ACC112 (cell line): ENCODE results near the gene IFFO2.

Experiments used
- H2AFZ ChIP-seq: fragments of 200-600 bp; sonication (generic); one replicate; pipeline ENCODE4 v1.6.0; 2017; ENCODE audit warnings: antibody characterized with exemption, low read length; ENCODE audit not compliant: unreplicated experiment
- H3K27ac ChIP-seq: fragments of 200-600 bp; sonication (generic); 2 replicates; pipeline ENCODE4 v1.5.1; 2014; ENCODE audit warnings: low read depth, mild to moderate bottlenecking, antibody characterized with exemption, low read length, moderate library complexity
- H3K27me3 ChIP-seq: fragments of 200-600 bp; sonication (generic); 2 replicates; pipeline ENCODE4 v1.6.1; 2014; ENCODE audit warnings: mild to moderate bottlenecking, antibody characterized with exemption, low read length, moderate library complexity, mixed read lengths; ENCODE audit not compliant: insufficient read depth
- H3K36me3 ChIP-seq: fragments of 200-600 bp; sonication (generic); 2 replicates; pipeline ENCODE4 v1.6.1; 2016; ENCODE audit warnings: mild to moderate bottlenecking, antibody characterized with exemption, low read length, moderate library complexity, mixed read lengths; ENCODE audit not compliant: insufficient read depth
- H3K4me1 ChIP-seq: fragments of 200-600 bp; sonication (generic); one replicate; pipeline ENCODE4 v1.6.1; 2016; ENCODE audit warnings: low read length, mixed read lengths; ENCODE audit not compliant: insufficient read depth, unreplicated experiment, control insufficient read depth
- H3K4me3 ChIP-seq: fragments of 200-600 bp; sonication (generic); 2 replicates; pipeline ENCODE4 v1.5.1; 2014; ENCODE audit warnings: mild to moderate bottlenecking, low read depth, low read length
- H3K79me2 ChIP-seq: fragments of 200-600 bp; sonication (generic); one replicate; pipeline ENCODE4 v1.6.0; 2016; ENCODE audit warnings: low read length; ENCODE audit not compliant: control insufficient read depth, unreplicated experiment, insufficient read depth

Gene IFFO2

DNA sequence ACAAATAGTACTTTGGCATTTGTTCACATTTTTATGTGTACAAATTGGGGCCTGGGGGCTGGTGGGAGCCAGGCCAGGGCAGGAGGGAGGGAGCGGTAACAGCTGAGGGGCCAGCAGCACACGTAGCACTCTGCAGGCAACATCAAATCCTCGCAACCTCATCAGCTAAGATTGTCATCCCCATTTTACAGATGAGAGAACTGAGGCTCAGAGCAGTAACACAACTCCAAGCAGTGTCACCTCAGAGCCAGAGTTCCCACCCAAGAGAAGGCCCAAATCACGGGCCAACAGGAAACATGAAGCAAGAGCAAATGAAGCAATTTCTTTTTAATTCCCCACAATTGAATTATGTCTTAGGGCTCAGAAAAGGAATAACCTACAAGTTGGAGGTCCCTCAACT is 14.1 kb downstream of the IFFO2 start:
- H3K36me3 ChIP-seq, result no peaks in the 10 kb centered on the region
- H3K4me3 ChIP-seq, result no peak overlapping the region
- no peak overlapping the region for H3K27ac ChIP-seq
- peaks cover 12% of the 10 kb centered on the region for H3K4me1 ChIP-seq
- peaks cover 15% of the 10 kb centered on the region for H3K79me2 ChIP-seq
- no peaks in the 10 kb centered on the region for H3K27me3 ChIP-seq
- H2AFZ ChIP-seq, result no peak overlapping the region

DNA sequence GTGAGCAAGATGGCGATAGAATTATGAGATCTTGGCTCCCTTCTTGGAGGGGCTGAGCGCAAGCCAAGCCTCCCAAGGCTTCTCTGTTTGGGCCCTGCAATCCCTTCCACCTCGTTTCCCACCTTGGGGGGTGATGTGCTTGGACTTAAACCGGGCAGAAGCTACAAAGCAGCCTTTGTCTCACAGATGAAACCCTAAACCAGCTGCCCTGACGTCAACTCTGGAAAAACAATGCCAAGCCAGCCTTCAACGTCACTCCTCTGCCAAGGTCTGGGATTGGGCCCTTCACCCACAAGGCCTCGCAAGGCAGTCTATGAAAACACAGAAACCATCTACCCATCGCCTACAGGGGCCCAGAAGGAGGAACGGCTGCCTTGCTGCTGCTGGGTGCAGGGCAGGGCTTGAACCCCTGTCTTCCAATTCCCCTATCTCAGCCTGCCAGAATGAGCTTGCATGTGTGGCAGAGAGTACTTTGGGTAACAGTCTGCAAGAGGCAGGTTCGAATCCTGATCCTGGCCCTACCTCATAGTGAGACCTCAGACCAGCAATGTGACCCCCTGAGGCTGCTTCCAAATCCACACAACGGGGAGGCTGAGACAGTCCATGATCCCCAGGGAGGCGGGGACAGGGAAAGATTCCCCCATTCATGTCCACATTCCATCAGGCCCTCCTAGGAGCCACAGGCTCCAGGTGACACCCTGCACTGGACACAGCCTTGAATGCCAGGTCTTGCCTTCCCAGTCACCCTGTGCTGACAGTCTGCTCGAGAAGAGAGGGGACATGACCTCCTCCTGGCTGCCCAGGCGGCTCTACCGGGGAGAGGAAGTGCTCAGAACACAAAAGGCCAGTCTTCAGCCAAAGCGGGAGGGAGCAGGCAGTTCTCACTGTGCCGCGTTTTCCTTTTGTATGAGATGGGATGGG is 15.0 kb downstream of the IFFO2 start:
- Histone ChIP-seq H3K27me3 (no peaks in the 10 kb centered on the region), H2AFZ (no peak overlapping the region), H3K4me3 (no peak overlapping the region), H3K79me2 (peaks cover 11% of the 10 kb centered on the region), H3K27ac (no peak overlapping the region), H3K36me3 (no peaks in the 10 kb centered on the region), H3K4me1 (peaks cover 12% of the 10 kb centered on the region)

DNA sequence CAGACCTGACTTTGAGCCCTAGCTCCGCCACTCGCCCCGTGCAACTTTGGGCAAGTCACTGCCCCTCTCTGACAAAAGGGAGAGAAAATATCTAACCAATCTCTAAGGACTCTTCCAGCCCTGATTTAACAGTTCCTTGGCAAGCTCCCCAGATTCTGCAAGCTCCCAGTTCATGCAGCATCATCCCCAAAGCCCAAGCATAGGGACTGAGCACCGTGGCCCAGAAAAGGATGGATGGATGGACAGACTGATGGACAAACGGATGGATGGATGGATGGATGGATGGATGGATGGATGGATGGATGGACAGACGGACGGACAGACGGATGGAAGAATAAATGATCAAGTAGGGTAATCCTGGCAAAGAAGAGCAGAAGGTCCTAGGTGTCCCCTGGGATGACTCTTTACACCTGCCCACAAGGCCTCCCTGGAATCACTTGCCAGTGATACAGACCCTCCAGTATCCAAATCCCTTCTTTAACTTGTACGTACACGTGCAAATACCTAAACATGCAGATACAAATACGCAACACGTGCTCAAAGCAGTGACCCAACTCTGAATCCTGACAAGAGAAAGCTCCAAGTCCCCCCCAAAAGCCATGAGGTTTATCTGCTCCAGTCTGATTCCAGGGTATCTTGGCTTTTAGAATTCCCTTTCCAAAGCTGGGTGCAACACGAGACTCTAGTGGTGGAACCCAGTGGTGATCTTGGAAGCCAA is 16.0 kb downstream of the IFFO2 start:
- Histone ChIP-seq H3K36me3 (no peaks in the 10 kb centered on the region), H3K79me2 (peaks cover 11% of the 10 kb centered on the region), H3K4me1 (peaks cover 12% of the 10 kb centered on the region), H3K27me3 (no peaks in the 10 kb centered on the region), H3K27ac (no peak overlapping the region), H2AFZ (no peak overlapping the region), H3K4me3 (no peak overlapping the region)

DNA sequence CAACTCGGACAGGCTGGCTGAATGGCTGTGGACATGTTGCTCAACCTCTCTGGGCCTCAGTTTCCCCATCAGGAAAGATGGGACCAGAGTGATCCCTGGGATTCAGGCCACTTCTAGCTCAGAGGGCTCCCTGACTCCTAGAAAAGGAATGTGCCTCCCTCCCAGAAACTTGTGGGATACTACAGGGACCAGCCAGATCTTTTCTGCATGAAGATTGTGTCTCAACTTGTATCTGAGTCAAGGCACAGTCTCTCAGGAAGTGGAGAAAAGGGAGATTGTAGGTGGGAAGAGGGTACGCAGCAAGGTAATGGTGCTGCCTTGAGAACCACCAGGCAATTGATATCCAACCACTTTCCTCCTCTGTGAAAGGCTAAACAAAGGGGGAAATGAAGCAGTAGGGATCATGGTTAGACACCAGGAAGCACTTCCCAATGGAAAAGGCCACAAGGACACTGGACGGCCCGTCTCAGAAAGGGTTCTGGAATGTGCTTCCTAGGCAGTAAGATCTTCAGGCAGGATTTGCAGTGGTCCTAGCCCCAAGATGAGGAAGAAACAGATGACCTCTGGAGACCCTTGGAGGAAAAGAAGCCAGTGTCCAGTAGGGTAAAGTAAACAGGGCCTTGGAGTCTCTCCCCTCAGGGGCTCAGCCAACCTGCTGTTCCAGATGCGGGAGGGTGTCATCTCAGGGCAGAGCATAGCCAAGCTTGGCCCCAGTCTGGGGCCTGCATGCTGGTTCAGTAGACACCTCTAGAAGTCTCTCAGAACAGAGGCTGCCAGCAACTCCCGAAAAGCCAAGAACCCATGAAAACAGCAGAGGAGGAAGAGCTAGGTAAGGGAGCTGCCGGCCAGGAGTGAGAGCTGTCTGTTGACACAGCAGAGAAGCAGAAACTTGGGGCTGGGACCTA is 16.8 kb downstream of the IFFO2 start:
- Histone ChIP-seq H3K79me2 (peaks cover 11% of the 10 kb centered on the region), H3K36me3 (no peaks in the 10 kb centered on the region), H3K27ac (no peak overlapping the region), H3K4me1 (peaks cover 12% of the 10 kb centered on the region), H2AFZ (no peak overlapping the region), H3K27me3 (no peaks in the 10 kb centered on the region), H3K4me3 (no peak overlapping the region)

DNA sequence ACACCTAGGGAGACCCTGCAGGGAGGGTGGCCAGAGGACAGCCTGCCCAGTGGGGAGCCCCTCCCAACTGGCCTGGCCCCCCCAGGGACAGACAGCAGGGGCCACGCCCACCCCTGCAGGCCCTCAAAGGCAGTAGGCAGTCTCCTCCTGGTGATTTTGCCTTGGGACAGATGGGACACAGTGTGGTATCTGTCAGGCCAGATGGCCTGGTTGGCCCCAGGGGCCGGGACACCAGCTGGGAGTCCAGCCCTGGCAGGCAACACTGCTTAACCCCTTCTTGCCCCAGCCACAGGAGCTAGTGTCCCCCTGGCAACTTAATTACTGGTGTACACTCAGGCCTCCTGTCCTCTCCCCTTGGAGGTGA is 17.8 kb downstream of the IFFO2 start:
- Histone ChIP-seq H3K4me1 (peaks cover 12% of the 10 kb centered on the region), H2AFZ (no peak overlapping the region), H3K36me3 (no peaks in the 10 kb centered on the region), H3K79me2 (peaks cover 11% of the 10 kb centered on the region), H3K27ac (no peak overlapping the region), H3K4me3 (no peak overlapping the region), H3K27me3 (no peaks in the 10 kb centered on the region)

DNA sequence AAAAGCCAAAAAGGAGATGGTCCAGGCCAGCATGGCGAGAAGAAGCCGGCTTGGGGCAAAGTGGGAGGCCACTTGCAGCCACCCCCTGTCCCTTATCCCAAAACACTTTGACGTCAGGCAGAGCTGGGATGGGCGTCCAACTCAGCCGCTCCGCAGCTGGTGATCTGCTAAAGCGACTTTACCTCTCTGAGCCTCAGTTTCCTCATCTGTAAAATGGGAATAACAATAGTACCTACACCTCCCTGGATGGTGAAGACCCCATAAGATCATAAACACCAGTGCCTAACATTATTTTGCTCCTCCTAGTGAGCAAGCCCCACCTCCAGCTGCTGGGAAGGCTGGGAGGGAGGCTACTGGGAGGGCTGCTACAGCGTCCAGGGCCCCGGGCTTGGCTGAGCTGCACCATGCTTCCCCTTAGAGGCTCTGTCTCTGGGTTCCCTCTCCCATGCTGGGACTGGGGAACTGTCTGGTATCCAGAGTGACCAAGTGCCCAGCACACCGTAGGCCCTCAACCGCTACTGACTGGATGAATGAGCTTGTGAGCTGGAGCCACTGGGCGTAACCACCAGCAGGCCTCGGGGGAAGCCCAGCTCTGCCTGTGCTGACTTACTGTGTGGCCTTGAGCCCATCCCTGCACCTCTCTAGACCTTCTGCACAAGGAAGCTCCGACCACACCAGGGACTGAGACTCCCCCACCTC is 18.3 kb downstream of the IFFO2 start:
- Histone ChIP-seq H2AFZ (no peak overlapping the region), H3K27ac (no peak overlapping the region)

DNA sequence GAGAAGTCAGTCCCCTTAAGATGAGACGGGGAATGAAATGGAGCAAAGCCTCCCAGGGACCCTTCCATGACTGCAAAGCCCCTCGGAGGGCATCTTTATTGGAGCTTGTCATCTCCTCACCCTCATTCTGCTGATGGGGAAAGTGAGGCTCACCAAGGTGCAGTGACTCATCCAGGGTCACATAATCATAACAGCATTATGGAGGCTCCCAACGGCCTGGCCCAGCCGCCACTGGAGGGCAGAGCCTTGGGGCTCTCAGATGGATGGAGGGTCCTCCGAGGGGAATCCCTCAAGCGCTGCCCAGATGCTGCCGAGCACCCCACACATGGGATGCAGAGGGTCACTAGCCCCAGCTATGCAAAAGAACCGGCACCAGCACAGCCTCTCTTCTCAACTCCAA is 18.9 kb downstream of the IFFO2 start:
- H3K27me3 ChIP-seq, result no peaks in the 10 kb centered on the region
- H3K27ac ChIP-seq, result no peak overlapping the region
- H3K4me3 ChIP-seq, result no peak overlapping the region
- peaks cover 11% of the 10 kb centered on the region for H3K79me2 ChIP-seq
- no peak overlapping the region for H2AFZ ChIP-seq
- peaks cover 12% of the 10 kb centered on the region for H3K4me1 ChIP-seq
- H3K36me3 ChIP-seq, result no peaks in the 10 kb centered on the region

More for the DNA sequence above, 18.3 kb downstream of the IFFO2 start:
- H3K79me2 ChIP-seq, result peaks cover 11% of the 10 kb centered on the region
- H3K36me3 ChIP-seq, result no peaks in the 10 kb centered on the region
- peaks cover 12% of the 10 kb centered on the region for H3K4me1 ChIP-seq
- H3K4me3 ChIP-seq, result no peak overlapping the region
- H3K27me3 ChIP-seq, result no peaks in the 10 kb centered on the region

DNA sequence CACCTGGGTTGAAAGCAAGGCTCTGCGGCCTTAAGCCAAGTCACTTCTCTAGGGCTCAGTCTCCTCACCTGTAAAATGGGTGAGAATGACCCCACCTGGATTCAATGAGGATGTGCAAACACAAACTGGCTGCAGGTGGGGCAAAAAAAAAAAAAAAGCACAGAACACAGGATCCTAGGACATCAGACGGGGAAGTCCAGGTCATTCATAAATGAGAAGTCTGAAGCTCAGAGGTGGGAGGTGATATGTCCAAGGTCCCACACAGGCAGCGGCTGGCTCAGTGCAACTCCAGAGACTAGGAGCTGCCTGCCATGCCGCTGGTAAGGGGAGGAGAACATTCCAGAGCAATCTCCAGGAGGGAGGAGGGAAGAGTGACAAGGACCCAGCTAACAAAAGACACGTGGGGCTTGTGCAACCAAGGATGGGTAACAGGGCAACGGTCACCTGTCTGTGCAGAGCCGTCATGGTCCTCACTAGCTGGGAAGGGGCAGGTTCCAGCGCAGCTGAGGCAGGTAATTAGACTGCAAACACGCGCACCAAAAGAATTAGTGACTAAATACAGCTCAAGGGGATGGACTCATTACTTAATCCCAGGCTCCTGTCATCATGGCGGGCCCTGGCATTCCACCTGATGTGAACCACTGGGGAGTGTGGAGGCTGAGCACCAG is 19.5 kb downstream of the IFFO2 start:
- Histone ChIP-seq H3K36me3 (no peaks in the 10 kb centered on the region), H3K4me1 (peaks cover 12% of the 10 kb centered on the region), H2AFZ (no peak overlapping the region), H3K79me2 (peaks cover 6% of the 10 kb centered on the region), H3K27me3 (no peaks in the 10 kb centered on the region), H3K4me3 (no peak overlapping the region), H3K27ac (no peak overlapping the region)

DNA sequence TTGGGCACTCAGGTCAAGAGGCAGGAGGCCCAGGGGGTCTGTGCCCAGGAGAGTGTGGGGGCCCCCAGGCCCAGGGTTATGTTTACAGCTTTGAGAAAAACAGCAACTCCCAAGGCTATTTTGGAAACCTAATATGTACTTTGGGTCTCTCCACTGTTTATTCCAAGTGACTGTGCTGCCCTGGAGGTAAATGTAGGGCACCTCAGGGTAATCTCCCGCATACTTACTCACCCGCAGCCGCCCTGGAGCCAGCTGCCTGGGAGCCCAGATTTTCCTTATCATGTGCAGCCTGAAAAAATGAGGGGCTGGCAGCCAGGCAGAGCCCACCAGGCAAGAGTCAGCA is 20.0 kb downstream of the IFFO2 start:
- peaks cover 5% of the 10 kb centered on the region for H3K79me2 ChIP-seq
- no peak overlapping the region for H2AFZ ChIP-seq
- no peaks in the 10 kb centered on the region for H3K27me3 ChIP-seq
- H3K27ac ChIP-seq, result no peak overlapping the region
- H3K4me1 ChIP-seq, result peaks cover 12% of the 10 kb centered on the region
- no peak overlapping the region for H3K4me3 ChIP-seq
- no peaks in the 10 kb centered on the region for H3K36me3 ChIP-seq
